ENCODE data around the gene HS6ST1. TPM values are rescaled to one million over a fixed set of nuclear protein-coding genes. Genes with fewer than 3 reads are reported as not detected.
"Not testable (repeated sequence)": the region's sequence is repeated elsewhere in the genome, so short reads cannot be mapped to it uniquely, and the experiment has no call there.

Gene HS6ST1
- polyA plus RNA-seq, 1 donor, result 67.0 TPM

DNA sequence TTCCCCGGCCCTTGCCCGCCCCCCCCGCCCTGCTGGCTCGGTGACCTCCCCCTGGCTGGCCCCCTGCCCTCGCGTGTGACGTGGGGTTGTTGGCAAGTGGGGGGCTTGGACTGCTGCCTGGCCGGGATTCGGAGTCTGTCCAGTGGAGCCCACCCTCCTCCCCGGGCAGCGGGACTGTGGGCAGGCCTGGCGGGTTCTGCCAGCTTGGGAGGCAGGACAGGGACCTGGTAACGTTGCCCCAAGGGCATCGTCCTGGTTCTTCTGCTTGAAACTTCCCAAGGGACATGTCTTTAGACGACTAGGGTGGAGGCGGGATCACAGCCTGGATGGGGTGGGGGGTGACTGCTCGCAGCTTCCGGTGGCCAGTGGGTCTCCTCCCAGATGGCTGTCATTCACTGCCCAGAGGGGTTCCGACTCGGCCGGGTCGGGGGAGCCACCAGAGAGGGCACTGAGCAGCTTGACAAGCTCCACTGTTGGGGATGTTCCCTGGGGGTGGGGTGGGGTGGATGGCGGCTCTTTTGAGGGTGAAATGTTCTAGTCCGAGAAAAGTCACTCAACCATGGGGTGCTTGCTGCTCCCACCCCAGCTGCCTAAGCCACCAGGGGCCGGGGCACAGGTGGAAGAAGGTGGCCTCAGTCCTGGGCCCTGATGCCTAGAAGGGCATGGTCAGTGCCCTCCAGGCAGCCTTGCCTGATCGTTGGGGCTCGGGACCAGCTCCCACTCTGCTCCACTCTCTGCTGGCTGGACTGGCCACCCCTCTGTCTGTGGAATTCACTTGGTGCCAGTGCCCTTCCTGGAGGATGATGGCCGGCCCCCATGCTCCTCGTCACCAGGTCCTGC is 4.3 kb upstream of the HS6ST1 start:
- no peak for DNase-seq

DNA sequence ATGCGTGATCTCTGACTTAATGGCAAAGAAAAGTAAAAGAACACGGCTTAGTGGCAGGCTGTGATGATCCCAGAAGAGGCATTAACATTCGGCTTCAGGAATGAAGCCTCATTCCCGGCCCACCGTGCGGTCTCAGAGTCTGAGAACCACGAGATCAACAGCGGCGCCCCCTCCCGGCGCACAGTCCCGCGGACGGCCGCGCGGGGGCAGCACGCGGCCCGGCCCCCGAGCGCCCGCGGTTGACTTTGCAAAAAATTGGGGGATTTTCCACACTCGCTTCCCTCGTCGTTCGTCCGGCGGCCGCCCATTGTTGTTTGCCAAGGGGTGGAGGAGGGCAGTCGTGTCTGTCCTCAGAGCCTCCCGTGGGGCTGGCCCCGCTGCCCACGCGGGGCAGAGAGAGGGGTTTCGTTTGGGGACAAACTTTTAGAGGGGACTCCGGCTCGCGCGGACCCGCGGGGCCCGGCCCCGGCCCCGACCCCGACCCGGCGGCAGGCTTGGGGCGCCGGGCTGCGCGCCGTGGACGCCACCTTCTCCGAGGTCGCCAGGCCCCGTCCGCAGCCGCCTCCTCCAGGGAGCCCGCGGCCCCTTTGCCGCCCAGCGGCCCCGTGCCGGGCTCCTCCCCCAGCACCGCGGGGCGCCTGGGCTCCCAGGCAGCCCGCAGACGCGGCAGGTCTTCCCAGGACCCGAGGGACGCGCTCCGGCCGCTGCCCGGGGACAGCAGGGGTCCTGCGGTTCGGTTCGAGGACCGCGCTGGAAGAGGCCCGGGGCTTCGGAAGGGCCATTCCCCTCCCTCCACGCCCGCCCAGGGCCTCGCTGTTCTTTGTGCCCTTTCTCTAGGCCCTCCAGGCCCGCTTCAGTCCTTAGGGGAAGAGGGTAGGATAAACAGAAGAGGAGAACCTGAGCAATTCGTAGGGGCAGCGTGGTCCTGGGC is 3.4 kb upstream of the HS6ST1 start:
- peak; percentile 89 for DNase-seq

DNA sequence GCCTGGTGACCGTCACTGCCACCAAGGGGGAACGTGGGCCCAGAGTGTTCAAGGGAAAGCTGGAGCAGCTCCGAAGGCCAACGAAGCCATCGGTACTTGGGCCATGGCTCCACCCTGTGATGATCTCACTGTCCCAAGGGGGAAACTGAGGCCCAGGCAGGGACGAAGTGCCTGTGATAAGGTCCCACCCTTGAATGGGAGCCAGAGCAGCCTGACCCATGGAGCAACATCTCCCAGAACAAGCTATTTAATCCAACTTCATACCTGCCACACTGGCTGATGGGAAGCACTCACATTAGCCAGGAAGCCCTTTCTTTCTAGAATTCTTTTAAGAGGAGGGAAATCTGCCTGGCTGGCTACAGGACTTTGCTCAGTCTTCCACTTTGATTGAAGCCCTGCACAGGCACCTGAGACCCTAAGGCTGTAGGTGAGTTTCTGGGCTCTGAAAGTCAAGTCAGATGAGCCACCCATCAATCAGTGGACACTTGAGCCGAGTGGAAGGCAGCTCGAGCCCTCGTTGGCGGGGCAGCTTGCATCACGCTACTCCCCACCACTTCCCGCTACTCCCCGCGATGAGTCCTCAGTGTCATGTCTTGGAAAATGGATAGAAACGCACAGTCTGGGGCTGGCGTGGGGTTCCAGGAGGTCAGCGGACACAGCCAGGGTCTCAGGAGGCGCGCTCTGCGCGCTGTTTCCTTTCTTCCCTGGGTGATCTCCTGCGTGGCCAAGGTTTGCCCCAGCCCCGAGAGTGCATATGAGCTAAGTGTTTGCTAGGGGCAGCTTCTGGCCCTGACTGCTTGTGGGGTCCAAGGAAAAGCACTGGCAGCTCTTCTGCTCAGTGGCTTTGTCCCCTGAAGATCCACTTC is 2.5 kb upstream of the HS6ST1 start:
- no peak for DNase-seq

DNA sequence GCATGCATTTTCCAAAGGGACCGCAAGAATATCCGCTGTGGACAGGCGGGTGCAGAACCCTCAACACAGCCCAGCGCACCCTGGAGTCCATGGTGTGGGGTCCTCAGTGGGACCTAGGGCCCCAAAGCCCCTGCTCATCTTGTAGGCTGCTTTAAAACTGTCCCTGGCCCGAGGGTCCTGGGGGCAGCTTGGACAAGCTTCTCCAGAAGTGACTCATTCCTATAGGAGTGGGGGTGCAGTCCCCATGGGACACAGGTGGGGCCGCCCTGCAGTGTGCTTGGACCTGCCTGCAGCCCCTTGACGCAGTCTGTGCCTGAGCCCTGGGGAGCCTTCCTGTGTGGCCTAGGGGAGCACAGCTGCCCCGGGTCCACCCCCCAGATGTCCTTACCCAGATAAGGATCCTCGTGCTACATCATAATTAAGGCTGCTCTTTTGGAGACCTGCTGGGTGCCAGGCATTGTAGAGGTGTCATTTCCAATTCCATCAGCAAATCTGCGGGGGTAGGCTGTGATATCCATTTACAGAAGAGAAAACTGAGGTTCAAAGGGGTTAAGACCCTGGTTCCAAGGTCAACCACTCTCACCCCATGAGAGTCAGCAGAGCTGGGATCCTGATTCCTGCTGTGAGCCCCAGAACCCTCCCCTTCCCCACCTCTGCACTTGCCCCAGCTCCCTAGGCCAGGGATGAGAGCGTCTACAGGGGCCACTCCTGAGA is 1.7 kb upstream of the HS6ST1 start:
- DNase-seq, result no peak

DNA sequence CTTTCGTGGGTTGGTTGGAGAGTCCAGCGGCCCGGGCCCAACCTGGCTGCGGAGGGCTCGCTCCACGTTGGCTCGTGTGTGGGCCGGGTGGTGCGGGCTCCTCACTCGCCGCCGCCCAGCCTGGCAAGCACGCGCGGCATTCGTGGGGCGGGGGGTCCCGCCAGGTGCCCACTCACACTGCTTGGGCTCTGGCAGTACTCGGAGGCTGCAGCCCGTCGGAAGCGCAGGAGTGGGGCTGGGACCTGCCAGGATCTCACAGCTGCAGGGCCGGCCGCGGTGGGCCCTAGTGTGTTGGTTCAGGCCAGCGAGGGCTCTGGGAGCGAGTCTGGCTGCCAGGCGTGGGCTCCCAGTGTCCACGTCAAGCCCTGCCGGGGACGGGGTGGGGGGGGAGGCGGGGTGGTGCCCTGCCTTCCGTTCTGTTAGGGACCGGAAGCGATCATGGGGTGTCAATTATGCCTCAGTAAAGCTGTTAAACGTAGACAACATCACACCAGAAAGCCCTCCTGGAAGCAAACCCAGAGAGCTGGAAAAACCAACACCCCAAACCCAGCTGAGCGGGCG is 1.0 kb upstream of the HS6ST1 start:
- DNase-seq, result no peak

DNA sequence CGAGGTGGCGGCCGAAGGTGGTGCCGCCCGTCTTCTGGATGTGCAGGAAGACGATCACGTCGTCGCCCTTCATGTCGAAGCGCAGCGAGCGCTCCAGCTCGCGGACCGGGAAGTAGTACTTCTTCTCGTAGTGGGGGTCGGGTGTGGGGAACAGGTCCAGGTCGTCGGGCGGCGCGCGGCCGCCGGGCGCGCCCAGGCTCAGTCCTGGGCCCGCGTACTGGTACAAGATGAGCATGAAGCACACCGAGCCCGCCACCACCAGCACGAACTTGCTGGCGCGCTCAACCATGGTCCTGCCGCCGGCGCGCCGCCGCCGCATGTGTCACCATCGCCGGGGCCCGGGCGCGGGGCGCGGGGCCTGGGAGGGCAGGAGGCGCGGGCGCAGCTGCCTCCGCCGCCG is 423 bp downstream of the HS6ST1 start:
- not testable (repeated sequence) for DNase-seq

DNA sequence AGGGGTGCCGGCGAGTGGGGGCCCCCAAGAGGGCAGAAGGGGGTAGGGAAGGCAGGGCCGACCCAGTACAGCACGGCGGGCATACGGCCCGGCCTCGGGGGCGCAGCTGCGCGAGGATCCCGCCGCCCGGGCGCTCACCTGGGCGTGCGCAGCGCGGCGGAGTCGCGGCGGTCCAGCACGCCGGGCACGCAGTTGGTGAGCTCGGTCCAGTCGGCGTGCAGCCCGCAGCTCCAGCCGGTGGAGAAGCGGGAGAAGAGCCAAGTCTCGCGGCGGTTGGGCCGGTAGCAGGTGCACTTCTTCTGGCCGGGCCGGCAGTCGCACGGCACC is 806 bp downstream of the HS6ST1 start:
- DNase-seq, result not testable (repeated sequence)

DNA sequence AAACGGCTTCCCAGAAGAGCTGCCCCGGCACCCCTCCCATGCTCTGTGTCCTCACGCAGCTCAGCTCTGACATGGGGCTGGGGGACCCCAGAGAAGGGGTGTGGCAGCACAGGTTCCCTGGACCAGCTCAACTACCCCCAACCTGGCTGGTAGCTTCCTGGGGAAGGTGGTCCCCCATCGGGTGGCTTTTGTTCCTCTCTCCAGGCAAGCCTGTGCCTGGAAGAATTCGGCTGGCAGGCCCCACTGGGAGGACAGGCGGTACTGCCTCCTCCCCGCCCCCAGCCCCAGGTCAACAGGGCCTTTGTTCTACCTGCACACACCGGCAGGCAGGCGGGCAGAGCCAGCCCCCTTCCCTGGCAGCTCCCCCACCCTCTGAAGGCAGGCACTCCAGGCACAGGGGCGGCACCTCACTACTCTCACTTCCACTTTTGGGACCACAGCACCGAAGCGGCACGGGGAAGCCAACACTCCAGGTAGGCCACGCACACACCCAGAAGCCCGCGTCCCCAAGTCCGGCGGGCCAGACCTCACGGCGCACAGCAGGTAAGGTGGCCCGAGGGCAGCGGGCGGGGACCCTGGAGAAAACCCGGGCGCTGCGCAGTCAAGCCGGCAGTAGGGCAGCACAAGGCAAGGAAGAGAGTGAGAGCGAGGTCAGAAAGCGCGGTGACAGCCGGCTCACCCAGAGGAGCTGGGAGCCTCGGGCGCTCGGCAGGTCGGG is 1.3 kb downstream of the HS6ST1 start:
- DNase-seq, result no peak

DNA sequence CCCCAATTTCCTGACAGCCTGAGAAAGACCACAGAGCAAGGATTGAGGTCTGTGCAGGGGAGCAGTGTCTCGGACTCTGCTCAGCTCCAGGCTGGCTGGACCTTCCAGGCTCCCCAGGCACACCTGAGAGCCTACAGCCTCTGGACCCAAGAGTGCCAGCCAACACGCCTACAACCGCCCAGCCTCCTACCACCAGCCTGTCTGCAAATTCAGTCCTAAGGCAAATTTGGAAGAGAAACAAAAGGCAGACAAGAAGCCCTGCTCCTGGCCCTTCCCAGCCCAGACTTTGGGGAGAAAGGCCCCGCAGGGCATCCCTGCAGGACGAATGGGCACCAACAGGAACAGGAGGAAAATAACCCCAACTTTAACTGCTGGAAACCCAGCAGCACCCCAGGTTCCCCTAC is 1.9 kb downstream of the HS6ST1 start:
- DNase-seq, result no peak

DNA sequence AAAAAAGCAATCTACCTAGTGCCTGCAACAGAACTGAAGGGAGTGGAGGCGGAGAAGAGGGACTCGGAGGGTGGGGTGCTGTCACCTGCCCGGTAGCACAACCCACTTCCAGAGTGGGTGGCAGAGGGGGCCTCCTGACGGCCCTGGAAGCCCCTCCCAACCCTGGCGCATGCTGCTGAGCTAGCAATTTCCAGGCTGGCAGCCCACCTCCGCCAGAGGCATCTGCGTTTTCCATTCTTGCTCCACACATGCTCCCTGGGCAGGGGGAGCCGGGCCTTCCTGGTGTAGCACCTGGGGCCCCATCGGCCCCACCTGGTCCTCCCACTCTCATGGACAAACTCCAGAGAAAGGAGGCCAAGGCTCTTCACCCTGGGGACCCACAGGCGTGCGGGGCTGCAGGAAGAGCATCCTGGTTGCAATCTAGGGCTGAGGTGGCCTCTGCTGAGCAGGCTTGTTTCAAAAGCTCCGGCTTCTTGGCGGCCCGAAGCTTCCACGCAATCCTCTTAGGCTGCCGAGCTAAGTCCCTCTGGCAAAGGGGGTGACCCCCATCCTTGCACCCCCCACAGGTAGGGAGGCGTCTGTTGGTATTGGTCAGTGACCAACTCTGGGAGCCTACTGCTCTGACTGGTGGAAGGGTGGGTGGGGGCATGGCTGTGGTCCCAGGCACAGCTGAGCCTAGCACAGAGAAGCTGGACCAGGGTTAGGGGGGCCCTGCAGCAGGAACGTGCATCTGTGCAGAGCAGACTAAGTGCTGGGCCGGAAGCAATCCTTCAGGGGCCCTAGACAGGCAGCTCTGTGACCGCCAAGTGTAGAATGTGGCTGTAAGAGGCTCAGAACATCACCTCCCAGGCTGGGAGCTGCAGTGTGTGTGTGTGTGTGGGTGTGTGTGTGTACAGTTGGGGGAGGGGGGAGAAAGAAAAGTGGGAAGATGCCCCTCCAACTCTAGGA is 2.6 kb downstream of the HS6ST1 start:
- DNase-seq, result no peak

DNA sequence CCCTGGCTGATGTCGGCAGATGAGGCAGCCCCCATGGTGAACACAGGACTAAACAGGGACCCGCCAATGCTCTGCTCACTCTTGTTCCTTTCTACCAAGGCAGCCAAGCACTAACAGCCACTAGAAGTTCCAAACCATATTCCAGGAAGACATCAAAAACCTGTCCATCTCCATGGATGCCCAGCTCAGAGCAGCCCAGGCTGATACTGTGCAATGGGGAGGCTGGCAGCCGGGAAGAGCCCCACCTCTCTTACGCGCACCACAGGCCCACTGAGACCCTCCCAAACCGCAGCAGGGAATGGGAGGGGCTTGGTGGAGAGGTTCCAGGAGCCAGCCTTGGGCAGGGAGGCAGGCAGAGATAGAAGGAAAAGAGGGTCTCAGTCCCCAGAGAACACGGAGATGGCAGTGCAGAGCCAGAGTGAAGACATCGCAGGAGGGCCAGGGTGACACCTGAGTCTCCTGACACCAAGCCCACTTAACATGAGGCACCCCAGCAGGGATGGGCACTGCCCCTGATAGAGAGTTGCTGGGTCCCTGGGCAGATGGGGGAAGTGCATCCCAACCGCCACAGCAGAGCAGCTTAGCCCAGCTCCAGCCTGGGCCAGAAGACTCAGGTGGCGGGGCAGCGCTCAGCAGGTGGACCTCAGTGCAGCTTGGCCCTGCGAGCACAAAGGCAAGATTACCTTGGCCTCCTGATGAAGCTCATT is 3.4 kb downstream of the HS6ST1 start:
- no peak for DNase-seq

DNA sequence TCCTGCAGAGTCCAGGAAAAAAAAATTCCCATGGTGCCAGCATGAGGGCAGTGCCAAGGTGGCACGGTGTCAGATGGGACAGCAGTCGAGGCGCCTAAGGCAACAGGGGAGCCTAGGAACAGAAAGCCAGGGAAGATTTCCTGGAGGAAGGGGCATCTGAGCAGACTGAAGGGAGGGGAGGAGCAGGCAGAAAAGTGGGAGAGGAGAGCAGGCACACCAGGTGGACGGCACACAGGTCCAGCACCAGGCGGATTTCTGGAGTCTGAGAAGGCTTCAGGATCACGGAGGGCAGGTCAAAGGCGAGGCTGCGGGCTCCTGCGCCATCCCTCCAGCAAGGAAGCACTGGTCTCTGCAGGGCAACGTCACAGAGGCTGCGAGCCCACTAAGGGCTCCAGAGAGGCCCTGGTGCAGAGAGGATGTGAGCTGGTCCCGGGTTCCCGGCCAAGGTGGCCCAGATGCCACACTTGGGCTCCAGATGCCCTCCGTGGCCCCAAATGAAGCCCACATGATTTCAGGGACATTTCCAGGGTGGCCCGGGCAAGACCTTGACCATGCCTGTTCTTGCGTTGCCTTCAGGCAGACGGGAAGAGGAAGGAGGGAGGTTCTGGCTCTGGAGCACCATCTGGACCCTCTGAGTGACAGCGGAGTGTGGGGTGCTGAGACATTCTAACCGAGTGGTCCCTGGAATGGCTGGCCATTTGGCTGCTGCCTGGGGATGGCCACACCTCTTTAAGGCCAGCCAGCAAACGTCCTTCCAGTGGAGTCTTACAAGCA is 4.1 kb downstream of the HS6ST1 start:
- DNase-seq, result no peak

DNA sequence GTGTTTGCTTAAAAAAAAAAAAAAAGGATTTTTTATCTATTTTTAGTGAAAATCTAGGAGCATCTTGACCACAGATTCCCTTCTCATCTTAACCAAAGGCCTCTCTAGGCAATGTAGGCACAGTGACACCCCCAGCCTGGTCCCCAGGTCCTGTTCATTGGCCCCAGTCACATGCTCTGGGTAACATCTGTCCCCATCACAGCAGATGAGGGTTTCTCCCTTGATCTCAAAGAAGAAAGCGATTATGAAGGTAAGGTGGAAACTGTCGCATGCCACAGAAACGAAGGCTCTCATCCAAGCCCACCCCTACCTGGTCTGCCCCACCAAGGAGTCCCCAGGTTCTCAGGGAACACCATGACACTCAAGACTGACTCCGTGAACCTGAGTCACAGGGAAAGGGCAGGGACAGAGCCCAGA is 4.7 kb downstream of the HS6ST1 start:
- DNase-seq, result no peak

DNA sequence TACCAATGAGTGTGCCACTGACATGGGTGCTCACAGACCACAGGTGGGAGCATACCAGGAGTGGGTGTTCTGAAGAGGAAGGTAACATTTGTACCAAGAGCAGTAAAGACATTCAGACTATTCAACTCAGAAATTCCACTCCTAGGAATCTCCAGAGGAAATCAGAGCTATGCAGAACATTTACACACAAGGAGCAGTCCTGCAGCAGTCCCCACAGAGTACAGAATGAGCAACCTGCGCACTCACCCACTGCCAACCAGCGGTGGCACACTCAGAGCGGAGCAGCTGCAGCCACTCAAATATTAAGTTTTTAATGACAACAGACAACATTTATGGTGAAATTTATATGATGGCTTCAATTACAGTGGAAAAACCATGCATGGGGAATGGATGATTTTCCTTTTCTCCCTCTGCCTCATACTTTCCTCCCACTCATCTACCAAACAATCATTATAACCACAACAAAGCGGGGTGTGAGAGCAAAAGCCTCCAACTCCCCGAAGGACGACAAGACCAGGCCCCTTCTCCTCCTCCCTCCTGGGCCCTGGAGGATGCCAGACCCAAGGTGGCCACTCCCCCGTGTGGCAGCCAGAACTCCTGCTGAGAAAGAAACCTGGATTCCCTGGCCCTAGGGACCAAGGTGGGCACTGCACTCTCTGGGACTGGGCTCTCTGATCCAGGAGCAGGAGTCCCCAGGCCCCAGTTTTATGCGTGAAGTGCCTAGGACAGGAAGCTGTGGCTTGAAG is 5.4 kb downstream of the HS6ST1 start:
- DNase-seq, result no peak

DNA sequence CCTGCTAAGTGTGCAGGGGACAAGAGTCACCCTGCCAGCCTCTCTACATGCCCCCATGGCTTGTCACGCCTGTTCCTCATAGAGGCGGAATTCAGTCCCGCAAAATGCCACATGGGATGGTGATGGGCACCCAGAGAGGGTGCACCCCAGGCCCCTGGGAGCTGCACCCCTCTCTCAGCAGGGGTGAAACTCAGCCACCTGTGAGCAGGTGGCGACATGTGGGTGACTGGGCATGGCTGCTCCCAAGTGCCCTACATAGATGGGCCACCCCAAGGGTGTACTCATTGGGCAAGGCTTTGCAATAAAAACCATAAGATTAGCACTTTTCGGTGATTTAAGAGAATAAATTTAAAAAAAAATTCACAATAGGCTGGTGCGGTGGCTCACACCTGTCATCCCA is 6.3 kb downstream of the HS6ST1 start:
- no peak for DNase-seq

DNA sequence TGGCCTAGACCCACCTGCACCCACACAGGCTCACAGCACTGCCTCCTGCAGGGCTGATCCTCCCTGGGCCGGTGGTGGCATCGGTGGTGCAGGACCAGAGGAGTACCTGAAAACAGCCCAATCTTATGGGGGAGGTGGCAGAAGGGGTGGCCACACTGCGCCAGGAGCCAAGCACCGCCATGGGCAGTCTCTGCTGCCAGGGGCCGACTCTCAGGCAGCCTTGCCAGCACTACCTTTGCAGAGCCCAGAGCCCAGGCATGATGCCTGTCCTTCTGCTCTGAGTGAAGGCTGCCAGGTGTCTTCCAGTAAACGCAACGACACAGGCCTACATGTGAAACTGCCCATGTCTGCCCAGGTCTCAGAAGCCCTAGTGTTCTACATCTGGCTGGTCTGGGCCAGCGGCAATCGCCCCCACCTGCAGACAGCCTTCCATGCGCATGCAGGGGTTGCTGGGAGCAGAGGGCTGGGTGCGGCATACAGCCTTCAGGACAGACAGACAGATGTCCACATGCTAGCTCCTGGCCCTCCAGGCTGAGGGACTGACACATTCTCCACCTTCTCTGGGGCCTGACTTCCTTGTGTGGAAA is 6.8 kb downstream of the HS6ST1 start:
- no peak for DNase-seq
